ENCODE measurements around the gene CDC42BPA.
"Not testable (repeated sequence)": the region's sequence is repeated elsewhere in the genome, so short reads cannot be mapped to it uniquely, and the experiment has no call there.

The CDC42BPA gene

DNA sequence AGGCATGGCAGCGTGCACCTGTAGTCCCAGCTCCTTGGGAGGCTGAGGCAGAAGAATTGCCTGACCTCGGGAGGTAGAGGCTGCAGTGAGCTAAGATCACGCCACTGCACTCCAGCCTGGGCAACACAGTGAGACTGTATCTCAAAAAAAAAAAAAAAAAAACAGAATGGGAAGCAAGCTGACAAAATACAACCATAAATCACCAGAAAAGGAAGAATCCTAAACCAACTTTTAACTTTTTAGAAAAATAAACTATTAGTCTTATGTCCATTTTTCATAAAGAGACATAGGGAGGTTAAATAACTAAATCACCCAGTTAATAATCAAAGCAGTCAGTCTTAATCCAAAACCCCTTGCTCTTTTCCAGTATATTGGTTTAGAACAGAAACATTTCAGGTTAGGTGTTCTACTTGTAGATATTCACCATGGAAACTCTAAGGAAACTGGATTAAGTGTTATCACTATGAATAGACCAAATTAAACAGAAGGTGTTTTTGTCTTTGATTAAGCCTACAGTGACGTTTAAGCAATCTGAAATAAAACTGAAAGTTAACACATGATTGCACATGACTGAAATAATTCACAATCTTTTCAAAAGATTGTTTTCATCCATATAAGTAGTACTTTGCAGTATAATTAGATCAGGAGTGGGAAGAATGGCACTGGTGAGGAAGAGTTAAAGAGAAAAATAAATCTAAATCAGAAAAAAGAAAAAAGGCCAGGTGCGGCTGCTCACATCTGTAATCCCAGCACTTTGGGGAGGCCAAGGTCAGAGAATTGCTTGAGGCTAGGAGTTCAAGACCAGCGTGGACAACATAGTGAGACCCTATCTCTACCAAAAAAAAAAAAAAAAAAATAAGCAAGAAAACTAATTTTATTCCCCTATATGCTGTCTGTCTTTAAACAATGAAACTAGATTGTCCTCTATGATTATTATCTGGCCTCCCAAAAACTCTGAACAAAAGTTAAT is 9.6 kb downstream of the CDC42BPA start:
- DNase-seq (ENCODE audit: low read depth in 4 of 4, low spot score in 1 of 4) = no peak

GRCh38 chr1:227306689-227307088 is 11.6 kb downstream of the CDC42BPA start:
- DNase-seq (ENCODE audit: low read depth in 4 of 4, low spot score in 1 of 4) = no peak

GRCh38 chr1:227305894-227306626 is 12.2 kb downstream of the CDC42BPA start:
- DNase-seq (ENCODE audit: low read depth in 4 of 4, low spot score in 1 of 4) = no peak

GRCh38 chr1:227304665-227305064 is 13.6 kb downstream of the CDC42BPA start:
- no peak for DNase-seq (ENCODE audit: low read depth in 4 of 4, low spot score in 1 of 4)

DNA sequence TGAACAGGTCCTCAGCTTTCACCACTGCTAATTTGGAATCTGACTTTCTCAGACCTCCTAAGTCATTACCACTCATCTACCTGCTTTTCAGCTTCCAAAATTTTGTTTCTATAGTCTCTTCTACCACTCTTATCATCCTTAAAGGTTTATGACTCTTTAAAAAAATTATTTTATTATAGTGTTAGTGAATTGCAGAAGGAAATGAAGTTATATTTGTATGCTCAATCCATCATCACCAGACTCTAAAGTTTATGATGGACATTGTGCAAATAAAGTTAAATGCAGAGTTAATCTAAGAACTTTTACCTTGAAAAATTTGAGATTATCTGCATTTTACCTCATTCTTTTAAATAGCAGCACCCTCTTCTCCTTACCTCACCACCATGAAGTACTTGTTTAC is 14.6 kb downstream of the CDC42BPA start:
- DNase-seq (ENCODE audit: low read depth in 4 of 4, low spot score in 1 of 4) = no peak

- DNase-seq (ENCODE audit: low read depth in 4 of 4, low spot score in 1 of 4) = no peak
These were observed 17.6 kb downstream of the CDC42BPA start for GRCh38 chr1:227300682-227301081.

DNA sequence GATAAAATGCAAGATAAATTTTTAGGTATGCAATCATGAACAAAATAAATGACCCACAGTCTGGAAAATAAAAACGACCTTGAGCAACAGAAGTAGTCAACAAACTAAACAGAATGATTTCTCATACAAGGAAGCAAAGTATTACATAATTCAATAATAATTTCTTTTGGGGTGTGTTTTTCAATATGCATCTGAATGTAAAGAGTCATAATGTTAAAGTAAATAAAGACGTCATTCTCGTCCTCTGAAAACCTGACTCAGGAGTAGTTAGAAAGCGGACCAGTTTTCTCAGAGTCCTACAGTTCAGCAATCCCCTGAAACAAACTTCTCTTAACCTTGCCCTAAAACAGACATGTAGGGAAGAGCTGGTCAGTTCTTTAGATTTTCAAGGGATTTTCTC is 18.6 kb downstream of the CDC42BPA start:
- DNase-seq (ENCODE audit: low read depth in 4 of 4, low spot score in 1 of 4) = no peak

- DNase-seq (ENCODE audit: low read depth in 4 of 4, low spot score in 1 of 4) = no peak
These were observed 19.1 kb downstream of the CDC42BPA start for GRCh38 chr1:227299241-227299627.

DNA sequence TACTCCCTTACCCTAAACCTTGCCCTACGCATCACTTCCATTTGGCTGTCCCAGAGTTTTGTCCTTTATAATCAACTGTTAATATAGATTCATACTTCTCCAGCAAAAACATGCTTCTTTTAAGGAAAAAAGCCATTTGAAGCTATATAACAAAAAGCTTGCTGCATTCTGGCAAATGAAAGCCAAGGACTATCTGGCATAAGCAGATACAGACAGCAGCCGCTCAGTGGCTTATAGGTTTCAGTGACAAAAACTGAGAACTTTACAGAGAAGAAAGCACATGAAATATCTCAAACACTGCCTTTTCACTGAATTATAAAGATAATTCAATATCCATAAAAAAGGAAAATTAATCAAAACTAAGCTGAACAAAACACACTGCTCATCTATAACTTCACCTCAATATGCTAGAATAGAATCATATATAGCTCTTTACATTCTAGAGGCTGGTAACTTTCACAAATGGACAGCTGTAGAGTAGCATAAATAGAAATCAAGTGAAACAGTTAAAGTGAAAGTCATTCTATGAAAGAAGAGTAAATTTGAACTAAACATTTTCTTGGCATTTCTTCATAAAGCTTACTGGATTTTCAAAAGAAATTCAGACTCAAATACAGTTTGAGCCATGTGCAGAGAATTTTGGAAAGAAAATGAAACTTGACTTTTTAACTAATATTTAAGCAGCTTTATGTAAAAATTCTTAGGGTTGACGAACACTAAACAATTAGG is 19.6 kb downstream of the CDC42BPA start:
- DNase-seq (ENCODE audit: low read depth in 4 of 4, low spot score in 1 of 4) = no peak

GRCh38 chr1:227297073-227297793 is 21.1 kb downstream of the CDC42BPA start:
- DNase-seq (ENCODE audit: low read depth in 4 of 4, low spot score in 1 of 4) = no peak

GRCh38 chr1:227295609-227296008 is 22.7 kb downstream of the CDC42BPA start:
- DNase-seq (ENCODE audit: low read depth in 4 of 4, low spot score in 1 of 4) = no peak

DNA sequence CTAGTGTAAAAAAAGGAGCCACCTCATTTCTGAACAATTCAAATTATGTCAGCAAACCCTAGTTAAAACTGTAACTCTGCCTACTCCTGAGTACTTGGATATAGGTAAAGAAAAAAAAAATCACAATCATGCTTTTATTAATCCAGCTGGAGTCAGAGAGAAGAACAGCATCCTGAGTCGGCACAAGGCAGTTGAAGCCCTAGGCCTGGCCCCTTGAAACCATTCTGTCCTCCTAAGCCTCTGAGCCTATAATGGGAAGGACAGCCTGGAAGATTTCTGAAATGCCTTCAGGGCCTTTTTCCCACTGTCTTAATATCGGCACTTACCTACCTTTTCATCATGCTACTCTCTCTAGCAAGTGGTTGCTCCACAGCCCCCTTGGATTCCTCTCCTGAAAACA is 32.5 kb downstream of the CDC42BPA start:
- no peak for DNase-seq (ENCODE audit: low read depth in 4 of 4, low spot score in 1 of 4)

GRCh38 chr1:227281371-227281770 is 36.9 kb downstream of the CDC42BPA start:
- DNase-seq (ENCODE audit: low read depth in 4 of 4, low spot score in 1 of 4) = no peak

DNA sequence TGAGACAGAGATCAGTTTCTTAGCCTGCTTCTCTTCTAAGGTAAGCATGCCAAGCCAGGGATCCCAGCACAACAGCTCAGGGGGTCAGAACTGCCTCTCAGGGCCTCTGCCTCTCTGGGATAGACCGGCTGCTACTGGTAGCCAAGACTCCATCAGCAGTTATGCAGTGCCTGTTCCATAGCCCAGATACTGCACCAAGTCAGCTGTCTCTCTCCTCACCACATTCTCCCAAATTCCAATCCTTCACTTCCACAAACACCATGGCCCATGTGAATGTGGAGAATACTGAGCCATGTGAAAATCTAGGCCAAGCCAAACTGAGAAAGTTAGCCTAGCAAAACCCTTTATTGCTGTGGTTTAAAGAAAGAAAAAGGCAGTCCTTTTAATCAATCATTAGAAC is 37.5 kb downstream of the CDC42BPA start:
- DNase-seq (ENCODE audit: low read depth in 4 of 4, low spot score in 1 of 4) = no peak

- not testable (repeated sequence) for DNase-seq (ENCODE audit: low read depth in 4 of 4, low spot score in 1 of 4)
These were observed 42.1 kb downstream of the CDC42BPA start for GRCh38 chr1:227276156-227276693.

- DNase-seq (ENCODE audit: low read depth in 4 of 4, low spot score in 1 of 4) = no peak
These were observed 44.7 kb downstream of the CDC42BPA start for GRCh38 chr1:227273557-227273956.

- no peak for DNase-seq (ENCODE audit: low read depth in 4 of 4, low spot score in 1 of 4)
These were observed 45.9 kb downstream of the CDC42BPA start for GRCh38 chr1:227272428-227272827.

GRCh38 chr1:227270554-227270953 is 47.7 kb downstream of the CDC42BPA start:
- no peak for DNase-seq (ENCODE audit: low read depth in 4 of 4, low spot score in 1 of 4)

GRCh38 chr1:227268943-227269342 is 49.3 kb downstream of the CDC42BPA start:
- no peak for DNase-seq (ENCODE audit: low read depth in 4 of 4, low spot score in 1 of 4)

GRCh38 chr1:227265891-227266290 is 52.4 kb downstream of the CDC42BPA start:
- no peak for DNase-seq (ENCODE audit: low read depth in 4 of 4, low spot score in 1 of 4)

- no peak for DNase-seq (ENCODE audit: low read depth in 4 of 4, low spot score in 1 of 4)
These were observed 54.4 kb downstream of the CDC42BPA start for GRCh38 chr1:227263869-227264268.
